ENCODE results near the gene ITGB3.

DNA sequence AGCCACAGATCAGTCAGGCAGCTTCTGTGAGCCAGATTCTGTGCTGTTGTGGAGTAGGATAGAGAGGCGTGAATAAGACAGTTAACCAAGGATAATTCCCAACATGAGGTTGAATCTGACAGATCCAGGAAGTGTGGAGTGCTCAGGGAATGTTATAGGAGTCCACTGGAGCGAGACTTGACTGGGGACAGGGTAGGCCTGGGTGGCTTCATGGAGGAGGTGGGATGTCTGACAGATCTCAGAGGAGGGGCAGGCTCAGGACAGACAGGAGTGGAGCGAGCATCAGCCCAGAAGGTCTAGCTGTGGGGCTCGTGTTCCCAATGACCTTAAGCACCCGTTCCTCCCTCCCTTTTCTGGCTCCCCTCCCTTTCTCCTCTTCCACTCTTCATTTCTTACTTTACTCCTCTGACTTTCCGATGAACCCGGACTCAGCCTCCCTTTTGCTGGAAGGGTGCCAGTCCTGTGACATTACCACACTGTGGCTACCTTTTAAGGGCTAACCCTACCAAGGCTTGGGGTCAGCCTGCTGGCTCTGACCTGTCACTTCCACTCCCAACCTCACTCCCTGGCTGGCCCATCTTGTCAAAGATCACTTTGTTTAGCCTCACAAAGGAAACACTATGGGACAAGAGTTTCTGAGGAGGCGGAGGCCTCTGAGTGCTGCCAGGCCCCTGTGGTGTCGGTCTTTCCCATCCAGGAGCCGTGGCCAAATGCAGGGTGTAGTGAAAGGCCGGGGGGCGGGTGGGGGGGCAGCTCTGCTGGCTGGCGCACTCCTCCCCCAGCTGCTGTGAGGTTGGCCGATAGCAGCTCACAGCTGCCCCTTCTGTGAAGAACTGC lies 41.6 kb downstream of the ITGB3 start:
- TF ChIP-seq PAX5 (IDR thresholded peaks at IDR 0.05; ENCODE audit: insufficient read depth, low read length, severe bottlenecking) (no peak), TAF1 (IDR thresholded peaks at IDR 0.05; ENCODE audit: low read depth, low read length) (no peak)

All from GM12891 (cell line).